Measurements from ENCODE around the gene ITM2B.
"Not testable (repeated sequence)": the region's sequence is repeated elsewhere in the genome, so short reads cannot be mapped to it uniquely, and the experiment has no call there.

ITM2B gene

DNA sequence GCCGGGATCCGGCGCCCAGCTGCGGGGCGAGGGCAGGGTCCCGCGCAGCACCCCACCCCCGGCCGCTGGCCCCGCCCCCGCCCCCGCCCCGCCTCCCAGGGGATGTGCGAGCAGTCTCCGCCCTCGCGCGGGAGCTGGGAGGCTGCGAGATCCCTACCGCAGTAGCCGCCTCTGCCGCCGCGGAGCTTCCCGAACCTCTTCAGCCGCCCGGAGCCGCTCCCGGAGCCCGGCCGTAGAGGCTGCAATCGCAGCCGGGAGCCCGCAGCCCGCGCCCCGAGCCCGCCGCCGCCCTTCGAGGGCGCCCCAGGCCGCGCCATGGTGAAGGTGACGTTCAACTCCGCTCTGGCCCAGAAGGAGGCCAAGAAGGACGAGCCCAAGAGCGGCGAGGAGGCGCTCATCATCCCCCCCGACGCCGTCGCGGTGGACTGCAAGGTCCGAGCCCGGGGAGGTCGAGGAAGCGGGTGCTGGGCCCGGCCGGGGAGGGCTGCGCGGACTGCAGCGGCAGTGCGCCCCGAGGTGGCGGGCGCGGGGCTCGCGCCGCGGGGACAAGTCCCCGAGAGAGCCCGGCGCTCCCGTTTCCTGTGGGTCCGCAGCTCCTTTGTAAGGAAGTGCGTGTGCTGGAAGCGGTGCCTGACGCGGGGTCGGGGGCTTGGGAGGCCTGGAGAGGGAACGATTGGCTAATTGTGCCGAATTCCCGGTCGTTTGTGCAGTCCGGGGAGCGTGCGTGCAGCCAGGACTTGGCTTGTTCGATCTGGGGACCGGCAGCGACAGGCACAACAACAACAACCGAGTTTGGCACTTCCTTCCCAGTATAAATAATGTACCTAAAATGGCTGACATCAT lies at the start of gene ITM2B:
ITM2B (plus strand) TSS at position 161 of the 843 bp plus-strand sequence; CDS start at position 316, 155 bp downstream.
- FAIRE-seq (peak; percentile 82), DNase-seq (ENCODE audit: insufficient read length, low spot score) (peak; percentile 40)

DNA sequence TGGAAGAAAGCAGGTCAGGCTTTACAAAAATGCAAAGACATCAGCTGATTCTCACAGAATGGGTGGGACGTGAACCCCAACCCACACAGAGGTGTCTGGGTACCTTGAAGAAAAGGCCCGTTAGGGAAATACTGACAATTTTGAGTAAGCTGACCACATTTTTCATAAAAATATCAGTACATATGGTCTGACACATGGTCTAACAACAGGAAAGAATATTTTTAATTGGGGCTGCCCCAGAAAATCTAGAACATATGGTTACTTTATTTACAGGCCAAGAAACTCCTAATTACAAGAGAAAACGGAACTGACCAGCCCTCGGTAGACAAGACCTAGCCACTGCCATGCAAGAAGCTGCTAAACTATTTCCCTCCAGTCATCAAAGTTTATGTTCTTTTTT lies 48.7 kb upstream of the ITM2B start:
- DNase-seq (ENCODE audit: insufficient read length, low spot score) (no peak), FAIRE-seq (peak; percentile 54)

DNA sequence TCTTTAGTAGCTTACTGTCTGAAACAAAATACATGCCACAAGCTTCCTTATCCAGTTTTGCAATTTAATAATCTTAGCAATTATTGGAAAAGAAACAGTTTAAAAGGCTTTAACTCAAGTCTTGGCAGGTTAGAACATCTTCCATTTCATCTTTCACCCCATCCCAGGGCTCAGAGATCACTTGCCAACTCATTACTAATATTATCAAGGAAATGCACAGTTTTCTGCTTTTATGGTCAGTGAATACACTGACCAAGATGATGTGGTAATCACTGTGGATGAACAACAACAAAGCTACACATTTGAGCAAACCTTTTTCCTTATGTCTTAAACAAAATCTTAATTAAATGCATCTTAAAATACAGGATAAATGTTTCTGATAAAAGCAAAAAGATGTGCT lies 48.0 kb upstream of the ITM2B start:
- DNase-seq (ENCODE audit: insufficient read length, low spot score) (no peak), FAIRE-seq (no peak)

DNA sequence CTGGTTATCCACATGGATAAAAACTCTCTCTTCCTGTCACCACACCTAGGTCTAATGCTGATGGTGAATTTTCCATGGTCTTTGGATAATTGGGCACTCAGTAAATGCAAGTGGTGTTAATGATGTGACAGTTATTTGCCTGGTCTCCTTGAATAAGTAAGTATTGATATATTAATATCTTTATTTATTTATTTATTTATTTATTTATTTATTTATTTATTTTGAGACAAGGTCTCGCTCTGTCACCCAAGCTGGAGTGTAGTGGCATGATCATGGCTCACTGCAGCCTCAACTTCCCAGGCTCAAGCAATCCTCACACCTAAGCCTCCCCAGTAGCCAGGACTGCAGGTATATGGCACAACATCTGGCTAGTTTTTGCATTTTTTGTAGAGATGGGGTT lies 46.3 kb upstream of the ITM2B start:
- no peak for FAIRE-seq

DNA sequence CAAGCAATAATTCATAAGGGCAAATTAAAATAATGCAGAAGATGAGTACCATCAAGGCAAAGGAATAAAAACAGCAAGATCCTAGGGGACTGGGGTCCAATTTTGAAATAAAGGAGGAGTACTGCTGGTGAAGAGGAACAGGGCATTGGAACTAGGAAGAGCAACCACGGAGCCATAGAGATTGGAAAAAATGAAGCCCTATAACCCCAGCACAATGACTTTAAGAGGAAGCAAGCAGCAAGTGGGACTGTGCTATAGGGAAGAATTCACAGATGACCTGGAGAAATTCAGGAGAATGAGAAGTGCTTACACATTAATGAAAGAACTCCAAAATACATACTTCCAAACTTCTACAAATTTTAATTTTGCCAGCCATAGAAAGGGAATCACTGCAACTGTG lies 44.9 kb upstream of the ITM2B start:
- no peak for DNase-seq (ENCODE audit: insufficient read length, low spot score)
- no peak for FAIRE-seq

More for the DNA sequence above, 46.3 kb upstream of the ITM2B start:
- DNase-seq (ENCODE audit: insufficient read length, low spot score): no peak

DNA sequence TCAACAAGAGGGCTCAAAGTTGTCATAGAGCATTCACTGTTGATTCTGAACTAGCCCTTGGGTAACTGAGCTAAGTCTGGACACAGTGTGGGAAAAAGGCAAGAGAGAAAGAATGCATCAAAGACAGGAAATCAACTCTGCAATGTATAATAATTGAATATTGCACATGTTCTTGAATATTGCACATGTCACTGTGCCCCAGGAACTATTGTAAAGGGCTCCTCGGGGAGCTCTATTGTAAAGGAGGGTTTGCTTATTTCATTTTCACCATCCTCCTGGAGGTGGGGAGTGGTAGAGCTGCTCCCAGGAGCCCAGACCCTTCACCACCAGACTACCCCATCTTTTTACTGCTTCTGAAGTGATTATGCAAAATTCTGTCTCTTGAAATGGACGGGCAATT lies 44.4 kb upstream of the ITM2B start:
- no peak for FAIRE-seq
- DNase-seq (ENCODE audit: insufficient read length, low spot score): no peak

DNA sequence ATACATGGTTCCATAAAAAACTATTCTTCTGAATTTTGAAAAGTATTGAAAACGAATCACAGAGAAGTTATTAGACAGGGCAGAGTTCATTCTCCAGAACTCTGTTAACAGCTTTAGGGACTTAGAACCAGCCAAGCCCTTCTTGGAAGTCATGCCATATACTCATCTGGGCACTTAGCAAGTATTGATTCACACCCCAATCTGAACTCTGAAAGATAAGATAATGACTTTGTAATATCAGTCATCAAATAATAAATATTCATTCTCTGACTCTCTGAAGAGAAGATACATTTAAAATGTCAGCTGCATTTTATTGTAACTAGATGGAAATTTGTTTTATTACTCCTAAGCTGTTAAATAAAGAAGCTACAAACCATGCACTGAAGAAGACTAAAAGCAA lies 43.8 kb upstream of the ITM2B start:
- FAIRE-seq (no peak), DNase-seq (ENCODE audit: insufficient read length, low spot score) (no peak)

DNA sequence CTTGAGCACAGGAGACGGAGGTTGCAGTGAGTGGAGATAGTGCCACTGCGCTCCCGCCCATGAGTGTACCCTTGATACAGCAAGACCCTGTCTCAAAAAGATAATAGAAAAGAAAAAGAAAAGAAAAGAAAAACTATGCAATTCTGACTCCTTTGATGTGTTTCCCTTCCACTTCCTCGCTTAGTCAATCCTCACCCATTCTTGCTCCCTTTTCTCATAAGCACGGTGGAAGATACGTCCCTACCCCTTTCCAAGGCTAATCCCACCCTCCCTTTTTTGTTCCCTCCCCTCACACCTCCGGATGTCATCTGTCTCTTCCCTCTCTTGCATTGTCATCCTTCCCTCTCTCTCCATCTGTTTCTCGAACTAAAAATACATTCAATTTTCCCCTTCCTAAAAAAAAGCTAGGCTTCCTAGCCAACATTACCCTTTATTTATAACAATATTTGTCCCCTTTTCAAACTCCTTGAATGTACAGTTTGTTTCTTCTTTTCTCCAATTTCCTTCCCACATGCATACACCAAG lies 40.5 kb upstream of the ITM2B start:
- FAIRE-seq (no peak), DNase-seq (ENCODE audit: insufficient read length, low spot score) (no peak)

DNA sequence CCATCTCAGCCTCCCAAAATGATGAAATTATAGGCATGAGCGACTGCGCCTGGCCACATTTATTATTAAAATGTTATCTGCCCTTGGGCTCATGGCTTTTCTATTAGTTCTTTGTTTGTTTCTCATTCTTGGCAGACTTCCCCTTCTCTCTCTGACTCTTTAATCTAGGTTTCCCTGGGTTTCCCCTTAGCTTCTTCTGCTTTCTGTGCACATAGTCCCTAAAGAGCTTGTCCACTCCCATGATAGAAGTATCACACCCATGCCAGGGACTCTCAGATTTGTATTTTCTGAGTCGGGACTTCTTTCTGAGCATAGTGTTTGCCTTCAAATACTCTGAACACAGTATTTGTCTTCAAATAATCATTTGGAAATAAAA lies 38.6 kb upstream of the ITM2B start:
- peak; percentile 63 for FAIRE-seq
- no peak for DNase-seq (ENCODE audit: insufficient read length, low spot score)

DNA sequence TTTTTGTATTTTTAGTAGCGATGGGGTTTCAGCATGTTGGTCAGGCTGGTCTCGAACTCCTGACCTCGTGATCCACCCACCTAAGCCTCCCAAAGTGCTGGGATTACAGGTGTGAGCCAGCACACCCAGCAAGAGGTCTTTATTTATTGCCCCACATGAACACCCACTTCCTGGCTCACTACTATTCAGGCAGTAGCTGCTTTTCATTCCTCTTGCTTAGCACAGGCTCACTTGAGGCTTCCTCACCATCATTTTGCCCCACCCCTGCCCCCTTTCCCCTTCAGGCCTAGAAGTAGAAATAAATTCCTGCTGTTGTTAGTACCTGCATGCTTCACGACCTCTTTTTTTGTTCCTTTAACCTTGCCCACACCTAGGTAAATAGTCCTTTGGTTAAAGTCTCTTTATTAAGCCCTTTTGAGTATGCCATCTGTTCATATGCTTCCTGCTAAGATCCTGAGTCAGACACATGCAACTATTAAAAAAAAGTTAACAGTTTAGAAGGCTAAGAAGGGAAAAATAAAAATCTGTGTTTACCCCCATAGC lies 33.5 kb upstream of the ITM2B start:
- DNase-seq (ENCODE audit: insufficient read length, low spot score) (no peak), FAIRE-seq (no peak)

DNA sequence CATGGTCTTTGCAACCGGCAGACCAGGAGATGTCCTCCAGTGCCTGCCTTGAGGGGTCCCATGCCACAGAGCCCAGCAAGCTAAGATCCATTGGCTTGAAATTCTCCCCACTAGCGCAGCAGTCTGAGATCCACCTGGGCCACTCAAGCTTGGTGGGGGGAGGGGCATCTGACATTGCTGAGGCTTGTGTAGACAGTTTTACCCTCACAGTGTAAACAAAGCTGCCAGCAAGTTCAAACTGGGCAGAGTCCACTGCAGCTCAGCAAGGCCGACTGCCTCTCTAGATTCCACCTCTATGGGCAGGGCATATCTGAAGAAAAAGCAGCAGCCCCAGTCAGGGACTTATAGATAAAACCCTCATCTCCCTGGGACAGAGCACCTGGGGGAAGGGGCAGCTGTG lies 32.0 kb upstream of the ITM2B start:
- DNase-seq (ENCODE audit: insufficient read length, low spot score): no peak
- FAIRE-seq: no peak

DNA sequence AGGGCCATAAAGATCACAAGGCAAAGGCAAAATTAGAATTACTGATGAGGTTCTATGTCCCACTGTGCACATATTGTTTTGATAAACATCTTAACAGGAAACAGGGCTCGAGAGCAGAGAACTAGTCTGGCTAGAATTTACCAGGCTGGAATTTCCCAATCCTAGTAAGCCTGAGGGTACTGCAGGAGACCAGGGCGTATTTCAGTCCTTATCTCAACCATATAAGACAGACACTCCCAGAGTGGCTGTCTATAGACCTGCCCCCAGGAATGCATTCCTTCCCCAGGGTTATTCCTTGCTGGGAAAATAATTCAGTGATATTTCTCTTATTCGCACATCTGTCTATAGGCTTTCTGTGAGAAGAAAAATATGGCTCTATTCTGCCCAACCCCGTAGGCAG lies 25.8 kb upstream of the ITM2B start:
- FAIRE-seq: not testable (repeated sequence)

DNA sequence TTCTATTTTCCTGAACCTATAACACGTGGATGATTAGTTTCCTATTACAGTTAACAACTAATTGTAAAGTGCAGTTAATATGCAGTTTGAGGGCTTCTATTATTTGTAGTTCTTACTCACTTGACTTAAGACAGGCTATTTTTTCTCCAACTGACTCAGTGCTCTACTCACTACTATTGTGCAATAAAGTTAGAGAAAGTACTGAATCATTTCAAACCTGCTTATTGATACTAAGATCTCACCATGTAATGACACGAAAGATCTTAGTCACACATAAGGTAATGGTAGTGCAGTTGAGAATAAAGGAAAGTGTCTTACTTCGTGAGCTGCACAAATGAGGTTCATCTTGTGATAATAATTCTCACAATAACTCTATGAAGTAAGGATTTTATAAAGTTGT lies 22.8 kb upstream of the ITM2B start:
- no peak for DNase-seq (ENCODE audit: insufficient read length, low spot score)
- no peak for FAIRE-seq

More for the DNA sequence above, 25.8 kb upstream of the ITM2B start:
- DNase-seq (ENCODE audit: insufficient read length, low spot score): not testable (repeated sequence)

DNA sequence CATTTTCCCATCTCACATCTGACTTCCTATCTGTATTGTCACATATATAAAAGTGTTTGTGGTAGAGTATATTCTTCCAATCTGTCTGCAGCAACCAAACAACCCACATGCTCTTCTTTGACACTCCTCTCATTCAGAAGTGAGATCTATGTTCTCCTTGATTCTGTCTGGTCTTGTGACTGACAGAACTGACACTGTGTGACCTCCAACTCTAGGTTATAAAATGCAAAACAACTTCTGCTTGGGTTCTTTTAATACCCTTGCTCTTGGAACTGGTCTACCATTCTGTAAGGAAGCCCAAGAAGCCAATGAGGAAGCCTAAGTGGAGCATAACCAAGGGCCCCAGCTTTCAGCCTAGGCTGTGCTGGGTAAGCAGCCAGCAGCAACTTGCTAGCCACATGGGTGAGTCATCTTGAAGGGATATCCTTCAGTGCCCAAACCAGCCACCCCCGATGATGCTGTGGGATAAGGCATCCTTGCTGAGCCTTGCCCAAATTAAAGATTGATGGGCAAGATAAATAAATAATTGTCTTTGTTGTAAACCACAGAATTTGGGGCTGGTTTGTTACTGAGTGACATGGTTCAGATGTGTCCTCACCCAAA lies 18.4 kb upstream of the ITM2B start:
- DNase-seq (ENCODE audit: insufficient read length, low spot score): no peak
- no peak for FAIRE-seq

DNA sequence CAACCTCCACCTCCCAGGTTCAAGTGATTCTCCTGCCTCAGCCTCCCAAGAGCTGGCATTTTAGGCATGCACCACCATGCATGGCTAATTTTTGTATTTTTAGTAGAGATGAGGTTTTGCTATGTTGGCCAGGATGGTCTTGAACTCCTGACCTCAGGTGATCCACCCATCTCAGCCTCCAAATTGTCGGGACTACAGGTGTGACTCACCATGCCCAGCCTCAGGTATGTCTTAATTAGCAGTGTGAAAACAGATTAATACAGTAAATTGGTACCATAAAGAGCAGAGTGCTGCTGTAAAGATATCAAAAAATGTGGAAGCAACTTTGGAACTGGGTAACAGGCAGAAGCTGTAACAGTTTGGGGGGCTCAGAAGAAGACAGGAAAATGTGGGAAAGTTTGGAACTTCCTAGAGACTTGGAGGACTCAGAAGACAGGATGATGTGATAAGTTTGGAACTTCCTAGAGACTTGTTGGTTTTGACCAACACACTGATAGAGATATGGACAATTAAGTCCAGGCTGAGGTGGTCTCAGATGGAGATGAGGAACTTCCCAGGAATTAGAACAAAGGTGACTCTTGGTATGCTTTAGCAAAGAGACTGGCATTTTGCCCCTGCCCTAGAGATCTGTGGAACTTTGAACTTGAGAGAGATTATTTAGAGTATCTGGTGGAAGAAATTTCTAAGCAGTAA lies 17.3 kb upstream of the ITM2B start:
- not testable (repeated sequence) for FAIRE-seq; DNase-seq (ENCODE audit: insufficient read length, low spot score)

DNA sequence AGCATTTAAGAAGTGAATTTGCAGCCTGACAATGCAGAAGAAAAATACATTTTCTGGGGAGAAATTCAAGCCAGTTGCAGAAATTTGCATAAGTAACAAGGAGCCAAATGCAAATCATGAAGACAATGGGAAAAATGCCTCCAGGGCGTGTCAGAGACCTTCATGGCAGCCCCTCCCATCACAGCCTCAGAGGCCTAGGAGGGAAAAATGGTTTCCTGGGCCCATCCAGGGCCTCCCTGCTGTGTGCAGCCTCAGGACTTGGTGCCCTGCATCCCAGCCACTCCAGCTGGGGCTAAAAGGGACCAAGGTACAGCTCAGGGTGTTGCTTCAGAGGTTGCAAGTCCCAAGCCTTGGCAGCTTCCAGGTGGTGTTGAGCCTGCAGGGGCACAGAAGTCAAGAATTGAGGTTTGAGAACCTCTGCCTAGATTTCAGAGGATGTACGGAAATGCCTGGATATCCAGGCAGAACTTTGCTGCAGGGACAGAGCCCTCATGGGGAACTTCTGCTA lies 16.7 kb upstream of the ITM2B start:
- FAIRE-seq: no peak
- DNase-seq (ENCODE audit: insufficient read length, low spot score): no peak

DNA sequence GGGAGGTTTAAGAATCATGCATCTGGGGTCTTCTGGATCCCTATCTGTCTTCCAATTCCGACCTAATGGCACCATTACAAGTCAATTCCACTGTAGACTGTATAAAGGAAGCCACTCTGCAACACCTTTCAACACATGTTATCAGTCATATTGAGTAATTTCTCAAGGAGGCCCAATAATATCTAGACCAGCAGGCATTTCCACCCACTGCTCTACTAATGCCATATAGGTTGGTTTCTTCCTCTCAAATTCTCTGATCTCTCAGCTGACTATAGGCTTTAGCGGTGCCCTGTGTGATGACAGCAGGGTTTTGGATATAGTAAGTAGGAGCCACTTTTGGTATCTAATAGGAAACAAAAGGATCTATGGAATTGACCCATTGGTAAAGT lies 12.4 kb upstream of the ITM2B start:
- no peak for DNase-seq (ENCODE audit: insufficient read length, low spot score)
- FAIRE-seq: no peak

DNA sequence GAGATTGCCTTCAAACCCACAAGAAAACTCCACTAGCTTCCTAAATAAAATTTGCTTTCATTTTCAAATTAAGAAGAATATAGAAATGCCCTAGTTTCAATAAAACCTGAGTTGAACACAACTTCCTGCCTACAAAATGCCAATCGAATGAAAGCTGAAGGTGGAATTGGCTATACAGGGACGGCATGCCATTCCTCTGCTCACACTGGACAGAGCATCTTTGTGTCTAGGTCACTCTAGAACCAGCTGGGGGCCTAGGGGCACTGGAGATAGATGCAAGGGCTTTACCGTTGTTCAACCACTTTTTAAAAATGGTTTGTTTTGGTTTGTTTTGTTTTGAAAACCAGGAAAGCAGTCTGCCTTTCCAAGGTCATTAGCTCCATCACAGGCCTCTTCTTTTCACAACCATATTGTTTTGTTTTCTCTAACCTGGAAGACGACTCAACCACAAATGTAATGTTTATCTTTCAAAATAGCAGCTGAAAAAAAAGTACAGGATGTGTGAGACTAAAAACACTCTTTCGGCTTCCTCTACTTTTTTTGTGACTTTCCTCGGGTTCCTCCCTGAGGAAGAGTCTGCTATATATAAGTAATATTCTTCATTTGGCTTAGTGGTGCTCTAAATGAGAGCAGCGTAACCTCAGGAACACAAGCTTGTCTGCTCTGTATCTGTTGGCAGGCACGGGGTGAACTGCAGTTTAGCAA lies 11.9 kb upstream of the ITM2B start:
- peak; percentile 66 for FAIRE-seq
- no peak for DNase-seq (ENCODE audit: insufficient read length, low spot score)

DNA sequence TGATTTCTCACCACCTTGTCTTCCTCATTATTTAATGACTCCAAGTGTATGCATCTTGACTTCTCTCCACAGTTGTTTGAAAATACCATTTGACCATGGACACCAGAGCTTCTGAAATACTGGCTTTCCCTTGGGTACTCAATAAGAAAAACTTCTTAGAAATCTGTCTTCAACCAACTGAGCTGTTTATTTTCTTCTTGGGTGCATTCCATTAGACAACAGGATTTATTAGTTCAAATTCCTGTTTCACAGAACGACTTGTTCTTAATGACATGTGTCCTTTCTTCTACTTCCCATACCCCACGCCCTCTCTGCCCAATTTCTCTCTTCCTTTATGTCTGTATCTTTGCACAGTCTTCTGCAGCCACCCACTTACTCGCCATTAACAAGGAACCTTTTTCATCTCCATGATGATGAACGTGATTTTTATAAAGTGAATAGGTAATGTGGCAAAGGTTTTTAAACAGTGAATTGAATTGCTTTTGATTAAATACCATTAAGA lies 11.3 kb upstream of the ITM2B start:
- FAIRE-seq: peak; percentile 23

More for the DNA sequence above, 11.3 kb upstream of the ITM2B start:
- DNase-seq (ENCODE audit: insufficient read length, low spot score): no peak
